T-helper 9 cell (primary cell): ENCODE results near the gene RRAS.

ENCODE experiments used
- DNase-seq: peaks from one replicate; pipeline ENCODE4 v3.0.0-alpha.2; 2020

The RRAS gene

DNA sequence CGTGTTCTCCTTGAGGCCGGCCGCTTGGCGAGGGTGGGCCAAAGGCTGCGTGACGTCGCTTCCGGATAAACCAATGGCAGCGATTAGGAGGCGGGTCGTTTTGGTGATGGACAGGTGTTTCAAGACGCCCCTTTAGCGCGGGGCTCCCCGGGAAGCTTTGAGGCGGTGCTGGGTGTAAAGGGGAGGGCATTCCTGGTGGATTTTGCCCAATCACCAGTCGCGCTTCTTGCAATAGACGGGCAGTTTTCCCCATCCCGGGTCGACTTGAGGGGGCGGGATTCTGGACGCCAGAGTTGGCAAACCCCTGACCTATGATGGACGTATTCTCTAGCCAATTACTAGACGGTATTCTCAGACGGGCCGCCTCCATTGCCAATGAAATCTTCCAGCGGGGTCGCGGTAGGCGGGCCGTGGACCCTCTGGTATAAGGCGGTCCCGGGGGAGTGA is 36.9 kb upstream of the RRAS start:
- peak; percentile 95 for DNase-seq

DNA sequence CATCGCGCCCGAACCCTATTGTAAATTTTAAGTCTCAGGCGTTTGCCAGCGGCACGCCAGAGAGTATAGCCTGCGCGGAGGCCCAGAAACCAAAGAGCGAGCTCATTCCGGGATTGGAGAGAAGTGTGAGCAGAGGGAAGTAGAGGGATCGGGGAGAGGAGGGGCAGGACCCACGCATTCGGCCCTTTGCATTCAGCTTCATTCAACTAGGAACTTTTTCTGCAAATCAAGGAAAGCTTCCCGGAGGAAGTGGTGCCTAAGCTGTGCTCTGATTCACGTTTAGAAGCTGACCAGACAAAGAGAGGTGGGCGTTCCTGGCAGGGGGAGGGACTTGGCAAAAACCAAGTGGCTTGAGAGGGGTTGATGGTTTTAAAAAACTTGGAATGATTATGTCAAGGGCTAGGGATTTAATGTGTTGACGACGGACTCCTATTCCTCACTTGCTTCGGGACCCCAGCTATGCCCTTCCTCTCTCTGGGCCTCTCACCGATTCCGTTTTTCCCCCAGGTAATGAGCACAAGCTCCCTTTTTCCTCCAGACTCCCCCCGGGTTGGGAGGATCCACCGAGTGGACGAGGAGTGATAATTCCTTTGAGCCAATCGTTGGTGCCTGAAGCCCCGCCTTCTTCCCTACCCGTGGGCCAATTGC is 36.3 kb upstream of the RRAS start:
- no peak for DNase-seq

DNA sequence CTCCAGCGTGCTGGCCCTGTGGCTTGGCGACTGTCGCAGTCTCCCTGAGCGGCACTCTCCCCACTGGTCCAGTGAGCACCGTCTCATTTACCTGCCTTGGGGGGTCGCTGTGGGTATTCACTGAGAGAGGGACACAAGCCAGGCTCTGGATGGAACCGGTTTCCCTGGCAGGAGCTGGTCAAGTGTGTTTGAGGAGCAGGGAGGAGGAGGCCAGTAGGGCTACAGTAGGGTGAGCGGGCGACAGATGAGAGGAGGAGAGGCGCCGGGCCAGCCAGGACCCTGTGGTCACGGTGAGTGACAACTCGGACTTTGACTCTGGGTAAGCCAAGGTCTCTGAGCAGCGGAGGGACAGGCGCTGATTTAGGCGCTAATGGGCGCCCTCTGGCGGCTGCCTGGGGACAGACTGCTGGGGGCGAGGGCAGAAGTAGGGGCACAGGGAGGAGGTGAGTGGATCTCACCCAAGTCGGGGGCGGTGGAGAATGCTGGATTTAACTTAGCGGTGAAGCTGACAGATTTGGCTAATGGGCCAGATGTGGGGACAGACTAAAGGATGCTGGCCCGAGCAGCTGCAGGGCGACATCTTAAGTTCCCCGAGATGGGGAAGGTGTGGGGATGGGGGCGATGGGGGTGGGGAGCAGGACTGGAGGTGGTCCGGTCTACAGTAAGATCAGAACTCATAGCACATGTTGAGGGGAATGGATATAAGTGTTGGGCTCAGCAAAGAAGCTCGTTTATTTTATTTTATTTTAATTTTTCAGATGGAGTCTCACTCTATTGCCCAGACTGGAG is 32.4 kb upstream of the RRAS start:
- peak; percentile 71 for DNase-seq

DNA sequence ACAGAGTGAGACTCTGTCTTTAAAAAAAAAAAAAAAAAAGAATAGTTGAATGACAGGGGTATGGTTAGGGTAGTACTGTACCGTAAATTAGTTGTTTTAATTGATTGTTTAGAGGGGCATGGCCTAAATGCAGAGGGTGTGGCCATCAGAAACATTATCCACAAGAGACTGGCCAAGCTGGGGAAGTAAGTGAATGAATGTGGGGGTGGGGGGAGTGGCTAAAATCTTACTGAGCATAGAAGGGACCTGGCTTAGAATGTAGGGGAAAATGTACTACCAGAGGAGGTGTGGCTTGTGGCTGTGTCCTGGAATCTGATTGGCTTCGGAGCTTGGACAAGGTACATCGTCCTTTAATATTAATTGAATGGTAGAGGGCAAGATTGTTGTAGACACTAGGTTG is 29.6 kb upstream of the RRAS start:
- DNase-seq = no peak

DNA sequence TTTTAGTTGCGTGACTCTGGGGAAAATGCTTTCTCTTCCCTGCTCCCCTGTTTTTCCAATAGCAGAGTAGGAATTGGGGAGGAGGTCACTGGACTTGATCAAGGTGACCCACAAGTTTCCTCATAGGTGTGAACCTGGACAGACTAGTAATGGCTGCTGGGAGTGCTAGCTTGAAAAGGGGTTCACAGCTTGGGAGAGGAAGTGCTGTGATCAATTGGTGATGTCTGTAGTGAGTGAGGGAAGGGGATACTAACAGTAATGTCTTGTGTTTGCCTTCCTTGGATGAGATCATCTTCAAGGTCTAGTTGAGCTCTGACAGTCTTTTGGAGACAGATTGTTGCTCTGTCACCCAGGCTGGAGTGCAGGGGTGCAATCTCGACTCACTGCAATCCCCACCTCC is 27.5 kb upstream of the RRAS start:
- DNase-seq = no peak

DNA sequence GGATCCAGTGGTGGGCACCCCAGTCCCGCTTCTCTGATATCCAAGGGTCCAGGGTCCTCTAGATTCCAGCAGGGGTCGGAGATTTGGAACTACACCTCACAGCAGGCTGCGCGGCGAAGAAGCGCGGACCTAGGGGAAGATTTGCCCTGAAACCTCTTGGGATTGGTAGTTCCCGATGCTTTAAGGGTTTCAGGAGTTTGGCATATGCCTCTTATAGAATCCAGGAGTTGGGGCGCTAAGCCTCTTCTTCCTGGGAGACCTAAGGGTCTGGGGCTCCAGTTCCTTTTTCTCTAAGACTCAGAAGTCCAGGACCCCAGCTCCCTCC is 26.1 kb upstream of the RRAS start:
- no peak for DNase-seq

DNA sequence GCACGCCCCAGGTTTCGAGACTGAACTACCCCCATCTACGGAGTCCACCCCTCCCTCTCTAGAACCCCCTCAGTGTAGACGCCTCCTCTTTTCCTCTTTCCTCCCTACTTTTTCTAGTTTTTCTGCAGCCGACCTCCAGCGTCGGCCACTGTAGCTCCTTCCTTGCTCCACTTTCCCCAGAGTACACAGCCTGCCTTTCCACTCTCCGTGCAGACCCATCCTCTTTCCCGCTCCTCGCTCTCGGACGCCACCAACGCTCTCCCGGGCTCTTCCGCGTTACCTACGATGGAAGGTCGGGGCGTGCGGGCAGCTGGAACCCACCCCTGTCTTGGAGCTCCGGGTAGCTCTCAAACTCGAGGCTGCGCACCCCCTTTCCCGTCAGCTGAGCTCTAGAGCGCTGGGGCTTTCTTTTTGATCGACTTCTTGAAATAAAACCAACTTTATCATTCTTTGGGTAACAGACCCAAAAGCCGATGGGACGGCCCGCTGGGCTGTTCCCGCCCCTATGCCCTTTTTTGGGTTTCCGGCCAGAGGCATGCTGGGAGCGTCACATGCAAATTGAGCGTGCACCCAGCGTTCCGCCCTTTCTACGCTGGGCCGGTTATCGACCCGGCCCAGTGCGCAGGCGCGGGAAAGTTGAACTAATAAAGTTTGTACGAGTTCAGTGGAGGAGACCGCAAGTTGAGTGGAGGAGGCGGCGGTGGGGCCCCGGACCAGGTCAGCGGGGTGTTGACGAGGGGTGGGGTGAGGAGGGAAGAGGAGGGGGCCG is 25.6 kb upstream of the RRAS start, which contains the start of the genes BCL2L12 and IRF3:
Gene BCL2L12 (plus strand): TSS at position 583 of the 769 bp plus-strand sequence. CDS start 760 bp downstream, outside the sequence.
Gene IRF3 (minus strand): TSS at position 507 of the 769 bp plus-strand sequence. CDS start 1,019 bp downstream, outside the sequence.
- DNase-seq = peak; percentile 100

DNA sequence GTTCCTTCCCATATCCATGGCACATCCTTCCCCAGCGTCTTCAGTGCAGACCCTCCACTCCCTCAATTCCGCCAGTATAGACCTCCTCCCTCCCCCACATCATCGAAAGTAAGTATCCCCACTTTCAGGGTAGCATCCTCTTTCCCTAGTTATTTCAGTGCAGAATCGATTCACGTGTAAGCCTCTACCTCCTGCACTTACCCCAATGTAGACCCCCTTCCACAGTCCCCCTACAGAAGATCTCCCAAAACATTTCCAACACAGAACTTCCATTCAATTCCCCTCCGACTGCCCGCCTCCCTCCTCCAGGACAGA is 25.1 kb upstream of the RRAS start:
- no peak for DNase-seq

DNA sequence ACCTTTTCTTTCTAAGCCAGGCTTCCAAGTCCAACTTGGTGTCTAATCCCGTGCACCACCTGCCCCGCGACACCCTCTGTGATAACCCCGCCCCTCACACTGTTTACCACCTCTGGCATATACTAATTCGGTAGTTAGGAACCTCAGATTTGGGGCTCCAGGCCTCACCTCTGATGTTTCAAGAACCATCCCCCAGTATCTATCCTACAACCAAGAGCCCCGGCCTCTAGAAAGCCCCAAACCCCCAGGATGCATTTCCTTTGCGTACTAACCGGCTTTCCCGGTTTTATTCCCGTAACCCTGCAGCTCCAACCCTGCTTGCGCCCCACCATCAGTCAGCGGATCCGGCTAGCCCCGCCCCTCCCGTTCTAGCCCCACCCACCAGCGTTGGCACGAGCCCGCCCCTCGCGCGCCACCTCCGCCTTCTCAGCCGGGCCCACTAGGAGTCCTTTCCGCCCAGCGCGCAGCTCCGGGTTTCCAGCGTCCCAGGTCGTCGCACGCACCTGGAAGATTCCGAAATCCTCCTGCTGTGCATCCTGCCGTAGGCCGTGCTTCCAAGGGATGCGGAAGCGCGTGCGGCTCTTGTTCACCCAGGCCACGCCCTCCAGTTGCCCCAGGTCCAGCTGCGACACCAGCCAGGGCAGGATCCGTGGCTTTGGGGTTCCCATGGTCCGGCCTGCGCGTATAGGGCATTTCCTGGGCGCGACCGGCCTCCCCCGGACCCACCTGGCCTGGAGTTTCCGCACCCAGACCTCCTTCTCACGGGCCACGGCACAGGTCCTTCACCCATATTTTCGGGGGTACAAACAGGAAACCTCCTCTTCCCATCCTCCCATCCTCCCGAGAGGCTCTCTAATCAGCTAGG is 24.5 kb upstream of the RRAS start:
- DNase-seq = peak; percentile 96

DNA sequence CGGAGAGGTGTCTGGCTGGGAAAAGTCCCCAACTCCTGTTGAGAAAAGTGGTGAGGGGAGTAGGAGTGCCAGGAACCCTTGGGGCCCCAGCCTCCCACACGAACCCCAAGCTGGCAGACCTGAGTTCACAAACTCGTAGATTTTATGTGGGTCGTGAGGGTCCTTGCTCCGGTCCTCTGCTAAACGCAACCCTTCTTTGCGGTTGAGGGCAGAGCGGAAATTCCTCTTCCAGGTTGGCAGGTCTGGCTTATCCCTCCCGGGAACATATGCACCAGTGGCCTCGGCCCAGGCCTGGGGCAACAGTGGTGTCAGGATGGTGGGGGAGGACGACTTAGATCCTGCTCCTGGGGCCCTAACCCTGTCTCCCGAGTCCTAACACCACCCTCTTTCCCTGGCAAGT is 23.3 kb upstream of the RRAS start:
- no peak for DNase-seq

DNA sequence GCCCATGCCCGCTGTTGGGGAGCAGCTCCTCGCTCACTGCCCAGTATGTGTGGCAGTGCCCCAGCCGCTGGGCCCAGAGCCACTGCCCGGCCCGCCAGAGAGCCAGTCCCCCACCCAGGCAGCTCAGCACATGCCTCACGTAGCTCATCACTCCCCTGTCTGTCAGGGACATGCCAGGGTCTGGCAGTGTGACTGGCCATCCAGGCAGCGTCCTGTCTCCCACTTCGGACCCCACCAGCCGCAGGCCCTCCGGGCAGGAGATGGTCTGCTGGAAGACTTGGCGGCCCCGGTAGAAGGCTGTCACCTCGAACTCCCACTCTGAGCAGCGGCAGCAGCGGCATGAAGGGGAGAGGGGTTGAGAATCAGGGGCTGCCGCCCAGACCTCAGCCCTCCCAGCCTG is 22.1 kb upstream of the RRAS start:
- no peak for DNase-seq

DNA sequence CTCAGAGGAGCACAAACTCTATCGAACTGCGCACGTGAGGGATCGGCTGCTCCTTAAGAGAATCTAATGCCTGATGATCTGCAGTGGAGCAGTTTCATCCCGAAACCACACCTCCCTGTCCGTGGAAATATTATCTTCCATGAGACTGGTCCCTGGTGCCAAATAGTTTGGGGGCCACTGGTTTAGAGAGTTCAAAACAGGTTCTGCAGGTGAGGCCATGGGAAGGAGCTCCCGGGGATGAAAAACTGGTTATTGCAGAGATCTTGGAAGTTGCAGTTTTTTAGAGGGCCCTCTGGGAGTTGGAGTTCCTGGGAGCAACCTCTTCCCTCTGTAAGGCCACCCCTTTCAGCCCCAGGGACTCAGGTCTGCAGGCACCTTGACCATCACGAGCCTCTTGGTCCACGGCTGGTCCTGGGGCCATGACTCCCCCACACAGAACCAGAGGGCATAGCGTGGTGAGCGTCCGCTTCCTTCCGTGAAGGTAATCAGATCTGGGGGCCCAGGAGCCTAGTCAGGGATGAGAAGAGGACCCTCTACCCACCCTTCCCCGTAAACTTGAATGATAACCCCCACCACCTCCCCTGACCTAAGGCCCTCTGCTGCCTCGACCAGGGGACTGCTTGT is 20.5 kb upstream of the RRAS start:
- no peak for DNase-seq

DNA sequence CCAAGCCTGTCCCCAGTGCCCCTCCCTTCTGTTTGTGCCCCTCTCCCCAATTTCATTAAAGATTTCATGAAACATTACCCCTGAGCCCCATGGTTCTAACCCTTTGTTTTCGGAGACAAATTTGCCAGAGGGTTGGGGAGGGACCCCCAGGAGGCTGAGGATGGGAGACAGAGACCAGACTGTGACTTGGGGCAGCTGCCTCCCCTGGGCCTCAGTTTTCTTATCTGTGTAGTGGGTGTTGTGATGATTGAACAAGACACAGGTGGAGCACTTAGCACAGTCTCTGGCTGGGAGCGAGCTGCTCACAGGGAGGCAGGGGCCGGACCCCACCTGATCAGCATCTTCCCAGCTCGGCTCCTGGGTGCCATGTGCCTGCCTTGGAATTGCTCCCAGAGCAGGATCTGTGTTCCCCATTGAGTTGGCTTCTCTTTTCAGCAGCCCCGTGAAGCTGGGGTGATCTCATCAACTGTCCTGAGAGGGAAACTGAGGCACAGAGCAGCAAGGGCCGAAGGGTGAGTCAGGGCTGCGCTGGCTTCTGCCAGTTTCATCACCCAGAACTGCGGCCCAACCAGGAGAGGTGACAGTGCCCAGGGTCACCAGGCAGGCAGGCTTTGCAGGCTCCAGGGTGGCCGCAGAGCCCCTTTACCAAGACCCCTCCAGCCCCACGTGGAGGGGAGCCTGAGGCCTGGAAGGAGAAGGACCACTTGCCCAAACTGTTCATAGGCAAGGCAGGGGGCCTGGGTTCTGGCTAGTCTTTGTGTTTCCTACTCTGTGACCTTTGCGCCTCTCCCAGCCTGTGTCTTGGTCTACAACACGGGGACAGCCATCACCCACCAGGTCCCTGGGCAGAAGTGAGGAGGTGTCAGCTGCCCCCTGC is 18.9 kb upstream of the RRAS start:
- DNase-seq = no peak

DNA sequence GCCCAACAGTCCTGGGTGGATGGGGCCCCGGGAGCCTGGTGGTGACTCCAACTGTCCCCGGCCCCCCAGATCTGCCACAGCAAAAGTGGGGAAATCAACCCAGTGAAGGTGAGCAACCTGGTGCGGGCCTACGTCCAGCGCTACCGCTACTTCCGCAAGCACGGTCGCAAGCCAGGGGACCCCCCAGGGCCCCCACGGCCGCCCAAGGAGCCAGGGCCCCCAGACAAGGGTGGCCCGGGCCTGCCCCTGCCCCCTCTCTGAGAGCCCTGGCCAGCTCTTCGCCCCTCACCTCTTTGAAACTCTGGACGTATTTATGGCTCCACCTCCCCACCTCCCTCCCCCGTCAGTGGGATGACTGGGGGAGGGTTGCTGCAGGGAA is 18.2 kb upstream of the RRAS start:
- DNase-seq = no peak

DNA sequence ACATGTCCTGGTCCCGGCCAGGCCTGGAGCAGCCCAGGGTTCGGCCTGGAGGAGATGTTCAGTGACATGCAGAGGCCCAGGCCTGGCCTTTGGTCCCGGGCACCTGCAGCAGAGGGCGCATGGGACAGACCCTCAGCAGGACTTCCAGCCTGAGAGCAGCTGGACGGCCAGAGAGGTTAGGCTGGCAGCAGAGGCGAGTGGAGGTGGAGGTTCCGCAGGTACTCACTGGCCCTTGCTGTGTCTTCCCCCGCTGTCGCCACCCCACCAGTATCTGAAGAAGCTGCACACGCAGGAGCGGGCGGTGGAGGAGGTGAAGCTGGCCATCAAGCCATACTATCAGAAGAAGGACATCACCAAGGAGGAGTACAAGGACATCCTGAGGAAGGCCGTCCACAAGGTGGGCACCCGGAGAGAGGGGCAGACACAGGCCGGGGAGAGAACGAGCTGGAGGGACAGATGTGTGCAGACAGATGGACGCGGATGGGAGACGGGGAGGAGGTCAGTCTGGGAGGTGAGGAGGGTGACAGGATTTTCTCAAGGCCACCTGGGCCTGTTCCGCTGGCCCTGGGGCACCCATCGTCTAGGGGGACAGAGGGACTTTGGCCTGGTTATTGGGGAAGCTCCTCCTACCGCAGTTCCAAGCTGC is 17.7 kb upstream of the RRAS start:
- no peak for DNase-seq

DNA sequence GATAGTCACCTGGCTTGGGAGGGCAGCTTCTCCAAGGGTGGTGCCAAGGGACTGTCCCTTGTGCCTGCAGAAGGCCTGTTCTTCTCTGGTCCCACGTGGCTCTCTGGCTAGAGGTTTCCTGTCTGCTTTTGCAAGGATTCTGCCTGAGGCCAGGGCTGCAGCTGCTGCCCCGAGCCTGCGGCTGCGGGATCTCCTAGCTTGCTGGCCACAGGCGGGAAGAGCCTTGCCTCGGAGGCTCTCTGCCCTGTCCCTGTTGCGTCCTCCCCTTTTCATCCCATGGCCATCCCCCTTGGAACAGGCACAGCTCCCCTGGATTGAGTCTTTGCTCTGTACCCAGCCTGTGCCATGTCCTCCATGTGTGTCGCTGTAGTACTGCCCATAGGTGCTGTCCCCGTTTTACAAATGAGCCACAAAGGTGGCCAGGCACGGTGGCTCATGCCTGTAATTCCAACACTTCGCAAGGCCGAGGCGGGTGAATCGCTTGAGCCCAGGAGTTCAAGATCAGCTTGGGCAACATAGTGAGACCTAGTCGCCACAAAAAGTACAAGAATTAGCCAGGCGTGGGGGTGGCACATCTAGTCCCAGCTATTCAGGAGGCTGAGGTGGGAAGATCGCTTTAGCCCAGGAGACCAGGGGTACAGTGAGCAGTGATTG is 16.6 kb upstream of the RRAS start:
- DNase-seq = no peak

DNA sequence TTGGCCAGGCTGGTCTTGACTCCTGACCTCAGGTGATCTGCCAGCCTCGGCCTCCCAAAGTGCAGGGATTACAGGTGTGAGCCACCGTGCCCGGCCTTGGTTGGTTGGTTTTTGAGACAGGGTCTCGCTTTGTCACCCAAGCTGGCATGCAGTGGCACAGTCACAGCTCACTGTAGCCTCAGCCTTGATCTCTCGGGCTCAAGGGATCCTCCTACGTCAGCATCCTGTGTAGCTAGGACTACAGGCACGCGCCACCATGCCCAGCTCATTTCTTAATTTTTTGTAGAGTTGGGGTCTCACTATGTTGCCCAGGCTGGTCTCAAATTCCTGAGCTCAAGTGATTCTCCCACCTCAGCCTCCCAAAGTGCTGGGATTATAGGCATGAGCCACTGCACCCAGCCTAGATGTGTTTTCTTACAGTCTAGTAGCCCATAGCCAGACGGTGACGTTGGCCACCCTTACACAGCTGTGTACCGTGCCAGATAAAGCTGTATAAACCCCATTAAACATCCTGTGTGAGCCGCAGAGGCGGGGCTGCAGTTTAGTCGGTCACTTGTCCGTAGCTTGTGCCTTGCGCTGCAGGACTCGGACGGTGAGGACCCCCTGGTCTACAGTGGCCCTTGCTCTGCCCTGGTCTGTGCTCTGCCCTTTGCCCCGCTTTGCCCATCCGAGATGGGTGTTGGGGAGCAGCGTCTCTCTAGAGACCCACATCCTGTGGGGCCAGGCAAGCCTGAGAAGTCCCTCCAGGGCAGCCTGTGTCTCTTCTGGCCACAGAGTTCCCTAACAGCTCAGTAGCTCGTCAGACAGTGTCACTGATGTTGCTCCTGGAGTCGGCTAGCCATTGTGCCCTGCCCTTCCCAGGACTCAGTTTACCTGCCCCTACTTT is 15.9 kb upstream of the RRAS start:
- DNase-seq = no peak

DNA sequence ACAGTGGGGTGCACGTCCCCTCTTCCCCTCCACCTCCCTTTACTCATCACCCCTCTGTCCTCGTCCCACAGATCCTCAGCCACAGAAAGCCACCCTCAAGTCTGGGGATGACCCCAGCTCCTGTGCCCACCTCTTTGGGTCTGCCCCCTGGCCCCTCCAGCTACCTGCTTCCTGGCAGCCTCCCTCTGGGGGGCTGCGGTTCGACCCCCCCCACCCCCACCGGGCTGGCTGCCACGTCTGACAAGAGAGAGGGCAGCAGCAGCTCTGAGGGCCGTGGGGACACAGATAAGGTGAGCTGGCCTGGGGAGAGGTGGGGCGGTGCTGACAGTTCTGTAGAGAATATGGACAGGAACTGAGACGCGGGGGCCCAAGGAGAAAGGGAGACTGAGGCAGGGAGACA is 14.6 kb upstream of the RRAS start:
- DNase-seq = no peak

DNA sequence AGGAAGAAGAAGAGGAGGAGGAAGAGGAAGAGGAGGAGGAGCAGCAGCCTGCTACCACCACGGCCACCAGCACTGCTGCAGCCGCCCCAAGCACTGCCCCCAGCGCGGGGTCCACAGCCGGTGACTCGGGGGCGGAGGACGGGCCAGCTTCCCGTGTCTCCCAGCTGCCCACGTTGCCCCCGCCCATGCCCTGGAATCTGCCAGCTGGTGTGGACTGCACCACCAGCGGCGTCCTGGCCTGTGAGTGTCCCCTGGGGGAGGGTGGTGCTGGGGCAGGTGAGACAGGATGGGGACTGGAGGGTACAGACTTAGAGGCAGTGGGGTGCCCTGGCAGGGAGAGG is 13.5 kb upstream of the RRAS start:
- DNase-seq = no peak
